SK-N-SH treated with all-trans-retinoic acid at 6 μM for 48 hours (cell line): Measurements from ENCODE around the gene TNS1.

Experiments
- ATAC-seq: fragments of 200-7000 bp; cut with Tn5 transposase; 3 replicates; pipeline ENCODE4 v1.9.1; 2020; ENCODE audit warnings: mild to moderate bottlenecking, moderate library complexity
- ARNTL ChIP-seq: fragments of 450-650 bp; formaldehyde crosslinking; IDR thresholded peaks from 2 replicates; pipeline ENCODE4 v1.5.0; 2020; ENCODE audit warnings: low read depth, mild to moderate bottlenecking, moderate library complexity, borderline replicate concordance
- BACH2 ChIP-seq: fragments of 250-450 bp; sonication (Bioruptor Pico); IDR thresholded peaks from 2 replicates; pipeline ENCODE4 v1.9.0; 2021; ENCODE audit warnings: mild to moderate bottlenecking, borderline replicate concordance
- CREB5 ChIP-seq: fragments of 250-450 bp; sonication (Bioruptor Pico); IDR thresholded peaks from 2 replicates; pipeline ENCODE4 v1.5.1; 2020; ENCODE audit warnings: low read depth, mild to moderate bottlenecking, moderate library complexity
- CSDC2 ChIP-seq: fragments of 250-450 bp; sonication (Bioruptor Pico); IDR thresholded peaks from 2 replicates; pipeline ENCODE4 v1.5.0; 2020; ENCODE audit warnings: mild to moderate bottlenecking, moderate library complexity
- CSRNP3 ChIP-seq: fragments of 250-450 bp; sonication (Bioruptor Pico); IDR thresholded peaks from 2 replicates; pipeline ENCODE4 v1.5.1; 2021; ENCODE audit warnings: mild to moderate bottlenecking, moderate library complexity
- ESRRG ChIP-seq: fragments of 250-450 bp; sonication (Bioruptor Pico); IDR thresholded peaks from 2 replicates; pipeline ENCODE4 v1.6.1; 2021; ENCODE audit warnings: mild to moderate bottlenecking
- GLIS3 ChIP-seq: fragments of 250-450 bp; sonication (Bioruptor Pico); IDR thresholded peaks from 2 replicates; pipeline ENCODE4 v1.5.0; 2020; ENCODE audit warnings: mild to moderate bottlenecking, moderate library complexity
- ISL1 ChIP-seq: fragments of 250-450 bp; sonication (Bioruptor Pico); IDR thresholded peaks from 2 replicates; pipeline ENCODE4 v2.1.2; 2022; ENCODE audit warnings: mild to moderate bottlenecking, moderate library complexity
- OSR1 ChIP-seq: fragments of 250-450 bp; sonication (Bioruptor Pico); IDR thresholded peaks from 2 replicates; pipeline ENCODE4 v1.8.0; 2022; ENCODE audit warnings: moderate library complexity, mild to moderate bottlenecking, inconsistent platforms
- PATZ1 ChIP-seq: fragments of 250-450 bp; sonication (Bioruptor Pico); IDR thresholded peaks from 2 replicates; pipeline ENCODE4 v1.8.0; 2020; ENCODE audit warnings: mild to moderate bottlenecking, moderate library complexity, borderline replicate concordance
- POU6F1 ChIP-seq: fragments of 250-450 bp; sonication (Bioruptor Pico); IDR thresholded peaks from 2 replicates; pipeline ENCODE4 v1.8.0; 2021; ENCODE audit warnings: low read depth, mild to moderate bottlenecking, moderate library complexity, borderline replicate concordance
- PPARA ChIP-seq: fragments of 250-450 bp; sonication (Bioruptor Pico); IDR thresholded peaks from 2 replicates; pipeline ENCODE4 v1.5.0; 2020; ENCODE audit warnings: mild to moderate bottlenecking, borderline replicate concordance
- RARB ChIP-seq: fragments of 250-450 bp; sonication (Bioruptor Pico); IDR thresholded peaks from 2 replicates; pipeline ENCODE4 v1.8.0; 2021; ENCODE audit warnings: mild to moderate bottlenecking, moderate library complexity
- SNAI2 ChIP-seq: fragments of 250-450 bp; sonication (Bioruptor Pico); IDR thresholded peaks from 2 replicates; pipeline ENCODE4 v1.5.0; 2020; ENCODE audit warnings: mild to moderate bottlenecking, moderate library complexity
- TOX ChIP-seq: fragments of 250-450 bp; sonication (Bioruptor Pico); IDR thresholded peaks from 2 replicates; pipeline ENCODE4 v1.8.0; 2021; ENCODE audit warnings: mild to moderate bottlenecking, moderate library complexity, borderline replicate concordance
- TSHZ2 ChIP-seq: fragments of 250-450 bp; sonication (Bioruptor Pico); IDR thresholded peaks from 2 replicates; pipeline ENCODE4 v1.5.0; 2020; ENCODE audit warnings: mild to moderate bottlenecking, moderate library complexity
- ZC3H10 ChIP-seq: fragments of 250-450 bp; sonication (Bioruptor Pico); IDR thresholded peaks from 2 replicates; pipeline ENCODE4 v1.5.1; 2021; ENCODE audit warnings: mild to moderate bottlenecking, moderate library complexity
- ZFP30 ChIP-seq: fragments of 450-650 bp; formaldehyde crosslinking; IDR thresholded peaks from 2 replicates; pipeline ENCODE4 v1.5.0; 2022; ENCODE audit warnings: mild to moderate bottlenecking, moderate library complexity
- ZNF565 ChIP-seq: fragments of 450-650 bp; formaldehyde crosslinking; conservative IDR thresholded peaks from 2 replicates; pipeline ENCODE4 v1.5.0; 2020; ENCODE audit warnings: low read depth, mild to moderate bottlenecking, moderate library complexity
- ZNF70 ChIP-seq: fragments of 450-650 bp; formaldehyde crosslinking; IDR thresholded peaks from 2 replicates; pipeline ENCODE4 v1.5.0; 2020; ENCODE audit warnings: mild to moderate bottlenecking, moderate library complexity

The TNS1 gene

GRCh38 chr2:217802876-217803652 is 199.7 kb downstream of the TNS1 start:
- no peak for ATAC-seq
- TF ChIP-seq PATZ1 (CRISPR knock-in tag) (no peak), CSDC2 (CRISPR knock-in tag) (no peak), ZNF565 (CRISPR knock-in tag) (no peak), CSRNP3 (CRISPR knock-in tag) (no peak), ARNTL (no peak), GLIS3 (CRISPR knock-in tag) (no peak), ISL1 (no peak), TSHZ2 (CRISPR knock-in tag) (no peak), SNAI2 (CRISPR knock-in tag) (no peak), BACH2 (no peak), ZC3H10 (CRISPR knock-in tag) (no peak), POU6F1 (CRISPR knock-in tag) (no peak), ZNF70 (no peak), TOX (CRISPR knock-in tag) (no peak), RARB (CRISPR knock-in tag) (no peak), ESRRG (CRISPR knock-in tag) (no peak), PPARA (CRISPR knock-in tag) (no peak), OSR1 (CRISPR knock-in tag) (no peak), ZFP30 (no peak)

GRCh38 chr2:217802266-217802665 is 200.5 kb downstream of the TNS1 start:
- TF ChIP-seq ZC3H10 (CRISPR knock-in tag) (no peak), OSR1 (CRISPR knock-in tag) (no peak), PPARA (CRISPR knock-in tag) (no peak), TSHZ2 (CRISPR knock-in tag) (no peak), CREB5 (no peak)
- ATAC-seq: no peak
